Thyroid gland (tissue), 4 donors: ENCODE measurements around the gene SPG21. TPM values are rescaled to one million over a fixed set of nuclear protein-coding genes. Genes with fewer than 3 reads are reported as not detected.

Experiments used
- DNase-seq, 2 donors: peaks; one replicate each; pipeline ENCODE4 v3.0.0-alpha.2; 2019
- H3K27ac ChIP-seq, 3 donors: fragments of 200-600 bp; sonication (generic); 1 replicate in 2 of 3; 2 replicates in 1 of 3; pipeline ENCODE4 v1.5.1; 2016 to 2019; ENCODE audit warnings: mild to moderate bottlenecking in 1 of 3, moderate library complexity in 1 of 3
- H3K27me3 ChIP-seq: fragments of 200-600 bp; sonication (generic); one replicate; pipeline ENCODE4 v1.5.1; 2019
- H3K36me3 ChIP-seq, 2 donors: fragments of 200-600 bp; sonication (generic); one replicate each; pipeline ENCODE4 v1.5.1; 2016 to 2019
- H3K4me1 ChIP-seq, 2 donors: fragments of 200-600 bp; sonication (generic); one replicate each; pipeline ENCODE4 v1.5.1; 2017 to 2019
- H3K4me3 ChIP-seq, 3 donors: fragments of 200-600 bp; sonication (generic); replicated peaks in 1 of 3; 1 replicate in 2 of 3; 2 replicates in 1 of 3; pipeline ENCODE4 v1.5.1; 2016; ENCODE audit warnings: mild to moderate bottlenecking in 1 of 3
- H3K9me3 ChIP-seq: fragments of 200-600 bp; sonication (generic); one replicate; pipeline ENCODE4 v1.5.1; 2017
- POLR2A ChIP-seq, 2 donors: fragments of 450-650 bp; IDR thresholded peaks; one replicate each; pipeline ENCODE4 v1.6.1; 2017; ENCODE audit warnings: antibody characterized with exemption in 2 of 2, mild to moderate bottlenecking in 2 of 2, moderate library complexity in 1 of 2
- WGBS, 2 donors: methylation state at CpG; one replicate each; pipeline ENCODE4 v1.1.5; 2017; 5-methylcytosine and 5-hydroxymethylcytosine counted together
- intact Hi-C: fragments of 100-400 bp; cut with DNase I; formaldehyde crosslinking; loops from one replicate; pipeline ENCODE4 v1.15.1; 2023
- total RNA-seq, 4 donors: library from RNA; depleted of rRNA; stranded (reverse); fragments of >200 nt; gene quantifications; one replicate each; pipeline ENCODE4 v1.2.3, GENCODE V29; 2016
- TF ChIP-seq, protein P1 (sequence below), 6 experiments: fragments of 200-600 bp in 3 of 6; fragments of 450-650 bp in 3 of 6; sonication (generic) in 3 of 6; IDR thresholded peaks; one replicate each; pipeline ENCODE4 v1.5.1; 2016 to 2019; ENCODE audit warnings: antibody characterized with exemption in 6 of 6, mild to moderate bottlenecking in 2 of 6, inconsistent platforms in 1 of 6, moderate library complexity in 1 of 6

SPG21 gene
- total RNA-seq, 4 donors from 2014 or later: 119 to 149 (median 122) TPM

DNA sequence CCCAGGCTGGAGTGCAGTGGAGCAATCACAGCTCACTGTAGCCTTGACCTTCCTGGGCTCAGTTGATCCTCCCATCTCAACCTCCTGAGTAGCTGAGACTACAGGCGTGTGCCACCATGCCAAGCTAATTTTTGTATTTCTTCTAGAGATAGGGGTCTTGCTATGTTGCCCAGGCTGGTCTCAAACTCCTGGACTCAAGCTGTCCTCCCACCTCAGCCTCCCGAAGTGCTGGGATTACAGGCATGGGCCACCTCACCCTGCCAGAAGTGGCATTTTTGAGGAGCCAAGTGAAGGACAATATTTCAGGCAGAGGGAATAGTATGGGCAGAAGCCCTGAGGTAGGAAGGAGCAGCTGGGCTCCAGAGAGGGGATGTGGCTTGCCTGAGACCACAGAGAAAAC lies 73.3 kb downstream of the SPG21 start:
- Histone ChIP-seq H3K4me3 (no peak overlapping the region), H3K9me3 (no peaks in the 10 kb centered on the region), H3K36me3 (no peaks in the 10 kb centered on the region), H3K27ac (no peak overlapping the region), H3K27me3 (no peaks in the 10 kb centered on the region), H3K4me1 (peaks cover 2 to 4% of the 10 kb centered on the region in 2 donors)
- 97 to 100% methylated on average over 2 of the region's 2 CpGs for WGBS, 2 donors
- TF ChIP-seq, protein P1, sequence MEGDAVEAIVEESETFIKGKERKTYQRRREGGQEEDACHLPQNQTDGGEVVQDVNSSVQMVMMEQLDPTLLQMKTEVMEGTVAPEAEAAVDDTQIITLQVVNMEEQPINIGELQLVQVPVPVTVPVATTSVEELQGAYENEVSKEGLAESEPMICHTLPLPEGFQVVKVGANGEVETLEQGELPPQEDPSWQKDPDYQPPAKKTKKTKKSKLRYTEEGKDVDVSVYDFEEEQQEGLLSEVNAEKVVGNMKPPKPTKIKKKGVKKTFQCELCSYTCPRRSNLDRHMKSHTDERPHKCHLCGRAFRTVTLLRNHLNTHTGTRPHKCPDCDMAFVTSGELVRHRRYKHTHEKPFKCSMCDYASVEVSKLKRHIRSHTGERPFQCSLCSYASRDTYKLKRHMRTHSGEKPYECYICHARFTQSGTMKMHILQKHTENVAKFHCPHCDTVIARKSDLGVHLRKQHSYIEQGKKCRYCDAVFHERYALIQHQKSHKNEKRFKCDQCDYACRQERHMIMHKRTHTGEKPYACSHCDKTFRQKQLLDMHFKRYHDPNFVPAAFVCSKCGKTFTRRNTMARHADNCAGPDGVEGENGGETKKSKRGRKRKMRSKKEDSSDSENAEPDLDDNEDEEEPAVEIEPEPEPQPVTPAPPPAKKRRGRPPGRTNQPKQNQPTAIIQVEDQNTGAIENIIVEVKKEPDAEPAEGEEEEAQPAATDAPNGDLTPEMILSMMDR (IDR thresholded peaks at IDR 0.05): no peak
- TF ChIP-seq POLR2A (IDR thresholded peaks at IDR 0.05): no peak
- DNase-seq: no peak
- intact Hi-C loops: no loop called here

DNA sequence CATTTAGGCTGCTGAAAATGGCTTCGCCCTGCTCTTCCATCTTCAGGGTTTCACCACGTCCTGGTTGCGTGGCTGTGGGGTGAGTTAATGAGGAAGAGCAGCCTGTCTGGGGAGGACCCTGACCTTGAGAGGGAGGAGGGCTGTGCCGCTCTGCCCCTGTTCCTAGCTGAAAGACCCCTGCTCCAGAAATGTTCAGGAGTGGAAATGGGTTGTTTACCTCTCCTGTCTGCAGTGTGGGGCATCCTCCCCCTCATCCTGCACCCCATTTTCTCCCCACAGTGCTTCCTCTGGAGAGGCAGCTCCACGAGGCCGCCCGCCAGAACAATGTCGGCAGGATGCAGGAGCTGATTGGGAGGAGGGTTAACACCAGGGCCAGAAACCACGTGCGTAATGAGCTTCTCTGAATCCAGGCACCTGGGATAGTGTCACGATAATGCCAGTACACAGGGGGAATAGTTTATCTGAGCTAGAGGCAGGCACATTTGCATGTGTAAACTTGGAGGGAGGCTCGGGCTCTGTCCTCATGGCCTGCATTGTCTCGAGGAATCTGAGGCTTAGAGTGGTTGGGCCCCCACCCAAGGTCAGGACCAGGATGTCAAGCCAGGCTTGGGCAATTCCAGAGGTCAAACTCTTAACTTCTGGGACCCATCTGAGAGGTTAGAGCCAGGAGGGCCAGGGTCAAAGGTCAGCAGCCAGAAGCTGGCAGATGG lies 74.0 kb downstream of the SPG21 start:
- H3K9me3 ChIP-seq: no peaks in the 10 kb centered on the region
- no peak for DNase-seq

More for the DNA sequence above, 74.0 kb downstream of the SPG21 start:
- Histone ChIP-seq H3K4me3 (no peak overlapping the region), H3K4me1 (peaks cover 0 to 7% of the 10 kb centered on the region in 2 donors), H3K27me3 (no peaks in the 10 kb centered on the region), H3K36me3 (no peaks in the 10 kb centered on the region), H3K27ac (no peak overlapping the region)
- 77 to 82% methylated on average over 12 to 13 of the region's 13 CpGs for WGBS, 2 donors
- TF ChIP-seq, protein P1 (IDR thresholded peaks at IDR 0.05): no peak
- intact Hi-C loops: no loop called here

Other genes starting within 250 kb of the SPG21 start
- gene RBPMS2, start 214.3 kb downstream of the SPG21 start, total RNA-seq: 1 to 10 TPM; 2.6 to 3.5 (median 3.1) TPM
- 1 to 10 TPM in 1 of 4 donors, under 1 TPM in 2, not detected in 1; 0.33 to 1.1 (median 0.54) TPM for gene PIF1, start 164.3 kb downstream of the SPG21 start, total RNA-seq
- gene PLEKHO2, start 148.0 kb downstream of the SPG21 start, total RNA-seq: 10 to 100 TPM; 31.3 to 53.6 (median 46.1) TPM
- 10 to 100 TPM in 1 of 4 donors, 1 to 10 TPM in 3; 5.1 to 11.9 (median 6.3) TPM for gene ANKDD1A, start 78.0 kb downstream of the SPG21 start, total RNA-seq
- gene MTFMT, start 39.7 kb upstream of the SPG21 start, total RNA-seq: 10 to 100 TPM; 20.7 to 31.6 (median 27.1) TPM
- gene SLC51B, start 55.5 kb upstream of the SPG21 start, total RNA-seq: not detected
- 10 to 100 TPM in 1 of 4 donors, 1 to 10 TPM in 3; 5.1 to 12.5 (median 7.7) TPM for gene RASL12, start 78.1 kb upstream of the SPG21 start, total RNA-seq
- not detected for gene KBTBD13, start 86.8 kb upstream of the SPG21 start, total RNA-seq
- gene UBAP1L, start 125.3 kb upstream of the SPG21 start, total RNA-seq: 10 to 100 TPM in 1 of 4 donors, 1 to 10 TPM in 3; 8.1 to 12.6 (median 8.8) TPM
- gene PDCD7, start 143.9 kb upstream of the SPG21 start, total RNA-seq: 10 to 100 TPM; 27.5 to 43.4 (median 32.9) TPM
- 10 to 100 TPM; 37.9 to 57.5 (median 46.4) TPM for gene CLPX, start 195.4 kb upstream of the SPG21 start, total RNA-seq
- 10 to 100 TPM in 1 of 4 donors, 1 to 10 TPM in 3; 2.1 to 17.6 (median 5.0) TPM for gene CILP, start 221.6 kb upstream of the SPG21 start, total RNA-seq